Measurements from ENCODE around the gene RBBP4.
"Not testable (repeated sequence)": the region's sequence is repeated elsewhere in the genome, so short reads cannot be mapped to it uniquely, and the experiment has no call there.

The RBBP4 gene

DNA sequence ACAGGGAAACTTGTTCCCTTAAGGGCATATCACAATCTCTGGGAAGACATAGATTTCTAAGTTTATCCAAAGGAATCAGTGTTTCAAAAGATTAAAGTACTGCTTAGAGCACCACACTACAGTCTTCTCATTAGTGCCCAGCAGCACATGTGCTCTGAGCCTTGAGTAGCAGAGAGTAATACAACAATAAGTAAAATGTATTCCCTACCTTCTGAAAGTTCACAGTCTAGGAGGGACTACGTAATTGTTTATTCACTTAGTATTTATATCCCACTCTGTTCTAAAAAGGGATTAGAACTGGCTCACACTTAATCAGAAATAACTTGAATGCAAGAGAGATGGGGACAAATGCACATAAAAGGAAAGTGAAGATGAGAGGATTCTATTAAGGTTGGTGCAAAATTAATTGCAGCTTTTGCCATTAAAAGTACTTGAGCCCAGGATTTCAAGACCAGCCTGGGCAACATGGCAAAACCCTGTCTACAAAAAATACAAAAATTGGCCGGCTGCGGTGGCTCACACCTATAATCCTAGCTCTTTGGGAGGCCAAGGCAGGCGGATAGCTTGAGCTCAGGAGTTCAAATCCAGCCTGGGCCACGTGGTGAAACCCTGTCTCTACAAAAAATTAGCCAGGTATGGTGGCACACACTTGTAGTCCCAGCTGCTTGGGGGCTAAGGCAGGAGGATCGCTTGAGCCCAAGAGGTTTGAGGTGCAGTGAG is 42.6 kb downstream of the RBBP4 start:
- DNase-seq (no peak), ATAC-seq (no peak)

DNA sequence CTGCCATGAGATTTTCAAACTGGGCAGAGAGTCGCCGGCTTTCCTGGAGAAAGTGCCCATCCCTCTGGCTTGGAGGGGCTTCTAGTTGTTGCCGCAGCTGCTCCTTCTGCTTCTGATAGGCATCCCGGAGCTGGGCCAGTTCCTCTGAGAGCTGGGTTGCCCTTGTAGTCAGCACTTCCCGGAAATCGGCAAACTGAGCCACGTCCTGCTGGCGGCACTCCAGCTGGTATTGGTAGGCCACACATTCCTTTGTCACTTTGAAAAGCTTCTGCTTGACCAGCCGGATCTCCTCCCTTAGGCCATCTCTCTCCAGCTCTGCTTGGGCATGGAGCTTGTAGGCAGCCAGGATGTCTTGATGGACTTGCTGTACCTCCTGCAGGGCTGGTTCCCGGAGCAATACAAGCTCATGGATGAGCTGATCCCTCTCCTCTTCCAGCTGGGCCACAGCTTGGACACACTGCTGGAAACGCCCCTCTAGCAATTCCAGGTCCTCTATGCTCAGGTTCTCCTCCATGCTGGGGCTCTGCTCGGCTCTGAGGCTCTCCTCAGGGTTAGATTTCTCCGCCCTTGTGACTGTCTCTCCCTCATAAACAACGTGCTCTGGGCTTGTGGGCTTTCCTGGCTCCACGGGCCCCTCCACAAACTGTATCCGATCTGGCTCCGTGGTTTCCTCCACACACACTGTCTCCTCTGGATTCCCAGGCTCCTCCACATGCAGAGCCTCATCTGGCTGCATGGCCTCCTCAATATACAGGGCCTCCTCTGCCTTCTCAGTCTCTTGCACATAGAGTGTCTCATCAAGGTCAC is 44.3 kb downstream of the RBBP4 start:
- DNase-seq (no peak), ATAC-seq (no peak)

GRCh38 chr1:32696041-32696440 is 45.0 kb downstream of the RBBP4 start:
- DNase-seq (no peak), ATAC-seq (no peak)

- not testable (repeated sequence) for DNase-seq, ATAC-seq
Measured at GRCh38 chr1:32696996-32697395, 46.0 kb downstream of the RBBP4 start.

DNA sequence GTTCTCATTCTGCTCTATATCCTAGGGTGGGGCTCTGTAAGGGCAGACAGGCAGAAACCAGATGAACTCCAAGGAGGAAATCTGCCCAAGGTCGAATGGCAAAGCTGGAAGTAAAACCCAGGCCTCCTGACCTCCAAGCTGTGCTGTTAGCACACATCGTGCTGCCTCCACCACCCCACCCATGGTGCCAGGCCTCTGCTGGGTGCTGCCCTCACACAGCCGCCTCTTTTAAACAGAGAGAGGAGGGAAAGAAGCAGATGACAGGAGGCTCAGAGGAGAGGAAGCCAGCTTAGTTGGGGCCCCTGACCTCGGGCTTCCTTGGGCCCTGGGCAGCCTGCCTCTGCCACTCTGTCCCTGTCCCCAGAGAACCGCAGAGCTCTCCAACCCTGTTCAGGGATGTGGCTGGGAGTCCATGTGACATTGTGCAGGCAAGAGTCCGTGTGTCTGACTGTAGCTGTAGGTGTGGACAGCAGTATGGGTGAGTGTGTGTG is 50.5 kb downstream of the RBBP4 start:
- DNase-seq: no peak
- no peak for ATAC-seq

DNA sequence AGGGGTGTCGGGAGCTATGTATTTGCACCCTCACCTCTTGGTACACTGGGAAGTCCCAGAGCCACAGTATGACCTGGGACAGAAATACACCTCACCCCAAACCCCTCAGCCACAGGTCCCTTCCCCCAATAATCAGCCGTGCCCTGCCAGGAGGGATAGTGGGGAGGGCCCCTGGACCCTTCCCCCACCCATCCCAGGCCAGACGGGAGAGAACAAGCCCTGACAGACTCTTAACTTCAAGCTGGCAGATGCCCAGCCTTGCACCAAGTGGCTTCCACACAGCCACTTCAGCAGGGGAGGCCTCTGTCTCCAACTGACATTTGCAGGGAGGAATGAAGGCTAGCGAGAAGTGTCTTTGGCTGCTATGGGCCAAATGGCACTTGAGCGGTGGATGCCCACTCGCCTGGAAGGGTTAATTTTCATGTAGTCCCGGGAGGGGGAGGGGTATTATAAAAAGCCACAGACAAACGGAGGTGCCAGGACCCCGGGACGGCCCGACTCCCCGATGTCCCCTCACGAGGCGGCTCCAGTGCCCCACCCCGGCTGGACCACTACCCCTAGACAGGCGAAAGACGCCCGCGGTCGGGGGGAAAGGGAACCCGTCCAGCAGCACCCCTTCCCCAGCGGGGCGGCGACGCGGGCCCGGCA is 51.1 kb downstream of the RBBP4 start:
- no peak for ATAC-seq

DNA sequence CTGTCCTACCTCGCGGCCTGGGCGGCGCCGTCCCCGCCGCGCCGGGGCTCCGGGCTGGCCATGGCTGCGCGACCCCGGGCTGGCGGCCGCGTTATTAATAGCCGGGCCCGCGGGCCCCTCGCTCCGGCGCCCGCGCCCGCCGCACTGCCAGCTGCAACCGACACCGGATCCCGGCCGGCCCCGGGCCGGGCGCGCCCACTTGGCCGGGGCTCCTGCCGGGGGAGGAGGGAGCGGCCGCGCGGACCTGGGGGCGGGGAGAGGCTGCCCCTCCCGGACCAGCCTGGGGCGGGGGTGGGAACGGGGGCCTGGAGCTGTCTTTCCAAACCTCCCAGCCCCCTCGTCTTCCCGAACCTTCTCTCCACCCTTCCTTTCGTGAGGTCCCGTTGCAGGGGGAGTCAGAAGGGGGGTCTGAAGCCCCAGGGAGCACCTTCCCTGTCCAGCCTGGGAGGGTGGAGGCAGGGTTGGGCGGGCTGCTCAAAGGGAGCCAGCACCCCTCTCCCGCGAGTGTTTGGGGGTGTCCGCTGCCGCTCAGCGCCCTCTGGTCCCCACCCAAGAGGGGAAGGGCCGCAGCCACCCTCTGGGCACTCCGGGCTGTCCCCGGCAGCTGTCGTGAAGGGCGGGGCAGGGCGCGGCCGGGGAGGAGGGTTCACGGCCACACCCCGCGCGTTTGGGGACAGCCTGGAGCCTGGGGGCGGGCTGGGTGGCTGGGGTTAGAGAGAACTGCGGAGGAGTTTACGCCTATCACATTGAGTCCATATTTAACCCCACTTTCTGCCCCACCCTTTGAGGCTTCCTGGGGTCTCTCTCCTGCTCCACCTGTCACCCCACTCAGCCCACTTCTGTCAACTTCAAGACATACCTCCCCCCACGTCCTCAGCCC is 51.8 kb downstream of the RBBP4 start, which contains the start of gene SYNC:
Gene SYNC (minus strand): TSS at position 172 of the 880 bp plus-strand sequence. CDS start 110 bp downstream, at position 62.
- DNase-seq: peak; percentile 22
- ATAC-seq: peak; percentile 59

More for the DNA sequence above, 51.1 kb downstream of the RBBP4 start:
- DNase-seq: no peak

GRCh38 chr1:32703479-32704291 is 52.7 kb downstream of the RBBP4 start:
- ATAC-seq (no peak), DNase-seq (no peak)

DNA sequence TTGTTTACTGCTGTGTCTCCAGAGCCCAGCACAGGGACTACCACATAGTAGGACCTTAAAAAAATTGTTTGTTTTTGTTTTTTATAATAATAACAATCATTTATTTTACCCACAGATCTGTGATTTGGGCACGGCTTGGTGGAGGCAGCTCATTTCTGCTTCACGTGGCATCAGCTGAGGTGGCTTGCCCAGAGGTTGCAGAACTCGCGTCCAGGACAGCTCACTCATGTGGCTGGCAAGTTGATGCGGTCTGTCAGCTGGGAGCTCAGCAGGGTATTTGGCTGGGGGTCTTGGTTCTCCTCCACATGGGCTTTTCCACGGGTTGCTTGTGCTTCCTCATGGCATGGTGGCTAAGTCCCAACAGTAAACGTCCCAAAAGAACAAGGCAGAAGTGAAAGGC is 54.5 kb downstream of the RBBP4 start:
- DNase-seq (no peak), ATAC-seq (no peak)

- no peak for ATAC-seq
- no peak for DNase-seq
Measured at GRCh38 chr1:32706491-32706890, 55.5 kb downstream of the RBBP4 start.

DNA sequence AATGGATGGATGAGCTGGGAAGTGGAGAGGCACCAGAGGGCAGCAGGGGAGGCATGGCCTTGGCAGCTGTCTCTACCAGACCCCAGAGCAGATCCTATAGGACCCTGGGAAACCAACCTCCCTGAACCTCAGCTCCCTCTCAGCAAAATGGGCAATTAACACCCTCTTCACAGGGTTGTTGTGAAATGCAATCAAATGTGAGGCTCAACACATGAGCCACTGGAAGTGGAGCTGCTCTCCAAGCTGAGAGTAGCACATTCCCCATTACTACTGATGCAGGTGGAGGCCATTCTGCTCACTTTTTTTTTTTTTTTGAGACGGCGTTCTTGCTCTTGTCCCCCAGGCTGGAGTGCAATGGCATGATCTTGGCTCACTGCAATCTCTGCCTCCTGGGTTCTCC is 58.1 kb downstream of the RBBP4 start:
- ATAC-seq: no peak

DNA sequence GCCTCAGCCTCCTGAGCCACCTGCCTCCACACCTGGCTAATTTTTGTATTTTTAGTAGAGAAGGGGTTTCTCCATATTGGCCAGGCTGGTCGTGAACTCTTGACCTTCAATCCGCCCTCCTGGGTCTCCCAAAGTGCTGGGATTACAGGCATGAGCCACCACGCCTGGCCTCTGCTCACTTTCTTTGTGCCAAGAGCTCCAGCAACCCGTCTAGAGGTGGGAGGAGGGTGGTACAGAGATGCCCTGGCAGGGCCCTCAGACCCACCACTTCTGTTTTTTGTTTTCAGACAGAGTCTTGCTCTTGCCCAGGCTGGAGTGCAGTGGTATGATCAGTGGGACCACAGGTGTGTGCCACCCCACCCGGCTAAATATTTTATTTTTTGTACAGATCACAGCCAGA is 58.5 kb downstream of the RBBP4 start:
- no peak for DNase-seq
- ATAC-seq: no peak

More for the DNA sequence above, 58.1 kb downstream of the RBBP4 start:
- no peak for DNase-seq

DNA sequence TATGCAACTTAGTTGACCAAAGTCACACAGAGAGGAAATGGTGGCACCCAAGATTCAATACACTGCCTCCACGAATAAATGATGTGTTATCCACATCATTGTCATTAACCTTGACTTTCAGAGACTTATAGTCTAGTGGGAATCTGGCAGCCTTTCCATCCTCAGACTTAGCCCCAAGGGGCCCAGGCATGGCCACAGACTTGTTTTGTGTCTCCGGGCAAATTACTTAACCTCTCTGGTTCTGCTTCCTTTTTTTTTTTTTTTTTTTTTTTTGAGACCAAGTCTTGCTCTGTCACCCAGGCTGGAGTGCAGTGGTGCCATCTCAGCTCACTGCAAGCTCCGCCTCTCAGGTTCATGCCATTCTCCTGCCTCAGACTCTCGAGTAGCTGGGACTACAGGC is 60.2 kb downstream of the RBBP4 start:
- DNase-seq: not testable (repeated sequence)

GRCh38 chr1:32713081-32713480 is 62.1 kb downstream of the RBBP4 start:
- DNase-seq (no peak), ATAC-seq (no peak)

More for the DNA sequence above, 60.2 kb downstream of the RBBP4 start:
- ATAC-seq: not testable (repeated sequence)

GRCh38 chr1:32714277-32714676 is 63.3 kb downstream of the RBBP4 start:
- ATAC-seq (no peak), DNase-seq (no peak)

- ATAC-seq (no peak), DNase-seq (no peak)
Measured at GRCh38 chr1:32715901-32716311, 64.9 kb downstream of the RBBP4 start.

GRCh38 chr1:32716312-32717148 is 65.5 kb downstream of the RBBP4 start:
- ATAC-seq (peak; percentile 38), DNase-seq (peak; percentile 68)

DNA sequence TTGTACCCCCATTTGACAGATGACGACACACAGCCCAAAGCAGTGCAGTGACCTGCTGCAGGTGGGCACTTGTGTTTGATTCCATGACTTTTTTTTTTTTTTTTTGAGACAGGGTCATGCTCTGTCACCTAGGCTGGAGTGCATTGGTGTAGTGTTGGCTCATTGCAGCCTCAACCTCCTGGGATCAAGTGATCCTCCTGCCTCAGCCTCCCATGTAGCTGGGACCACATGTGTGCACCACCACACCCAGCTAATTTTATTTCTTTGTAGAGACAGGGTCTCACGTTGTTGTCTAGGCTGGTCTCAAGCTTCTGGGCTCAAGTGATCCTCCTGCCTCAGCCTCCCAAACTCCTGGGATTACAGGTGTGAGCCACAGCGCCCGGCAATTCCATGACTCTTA is 66.5 kb downstream of the RBBP4 start:
- ATAC-seq: no peak
- DNase-seq: no peak

DNA sequence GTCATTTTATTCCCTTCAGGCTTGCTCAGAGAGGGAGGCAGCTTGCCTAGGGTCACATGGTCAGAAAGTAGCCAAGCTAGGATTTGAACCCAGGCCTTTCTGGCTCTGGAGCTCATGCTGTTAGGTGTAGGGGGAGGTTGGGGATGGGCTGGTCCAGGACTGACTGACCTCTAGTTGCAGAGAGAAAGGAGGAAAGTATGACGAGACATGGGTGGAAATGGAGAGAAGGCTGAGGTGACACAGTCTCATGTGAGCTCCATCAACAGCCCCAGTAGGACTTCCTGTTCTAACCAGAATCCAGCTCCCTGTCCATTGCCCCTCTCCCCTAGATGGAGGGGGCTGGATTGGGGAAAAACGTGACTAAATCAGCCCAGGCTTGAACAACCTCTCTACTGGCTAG is 67.0 kb downstream of the RBBP4 start:
- DNase-seq: no peak
- ATAC-seq: no peak

- DNase-seq: no peak
- ATAC-seq: no peak
Measured at GRCh38 chr1:32718527-32718926, 67.5 kb downstream of the RBBP4 start.
